ENCODE measurements around the gene OCEL1.

The OCEL1 gene

DNA sequence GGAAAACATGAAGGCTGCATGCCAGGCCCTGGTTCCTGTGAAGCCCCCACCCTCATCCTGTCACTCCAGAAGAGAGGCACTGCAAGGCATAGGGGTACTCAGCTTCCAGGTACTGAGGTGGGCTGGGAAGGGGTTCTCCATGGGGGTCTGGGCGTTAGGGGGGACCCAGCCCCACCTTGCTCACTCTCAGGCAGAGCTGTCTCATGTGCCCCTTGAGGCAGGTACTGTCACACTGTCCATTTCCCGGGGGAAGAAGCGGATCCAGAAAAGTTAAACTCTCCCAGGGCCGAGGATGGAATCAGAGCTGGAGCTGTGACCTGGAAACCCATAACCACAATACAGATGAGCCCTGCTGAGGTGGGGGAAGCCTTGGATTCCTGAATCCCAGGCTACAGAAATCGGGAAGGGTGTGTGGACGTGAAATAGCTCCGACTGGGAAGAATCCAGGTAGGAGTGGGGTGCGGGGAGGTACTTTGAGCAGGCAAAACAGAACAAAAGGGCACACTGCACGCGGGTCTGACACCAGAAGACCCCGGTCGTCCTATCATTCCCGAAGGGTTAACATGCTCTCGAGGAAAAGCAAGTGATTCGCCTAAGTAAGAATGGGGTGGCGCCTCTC lies 11.4 kb upstream of the OCEL1 start:
- Histone ChIP-seq H2AFZ (peak overlapping the region; percentile 98), H3K27me3 (ENCODE audit: control insufficient read depth, insufficient read depth, low read length) (no peaks in the 10 kb centered on the region), H3K9ac (no peak overlapping the region), H3K4me1 (peaks cover 8% of the 10 kb centered on the region), H3K27ac (peak overlapping the region; percentile 90), H3K4me2 (ENCODE audit: low read length) (peak overlapping the region; percentile 68), H3K9me3 (ENCODE audit: control insufficient read depth, low read length) (no peaks in the 10 kb centered on the region), H3K79me2 (no peaks in the 10 kb centered on the region), H3K4me3 (ENCODE audit: low read depth, low read length) (peak overlapping the region; percentile 89), H3K36me3 (ENCODE audit: control insufficient read depth, insufficient read depth, low read length) (no peaks in the 10 kb centered on the region)
- TF ChIP-seq, protein P1, sequence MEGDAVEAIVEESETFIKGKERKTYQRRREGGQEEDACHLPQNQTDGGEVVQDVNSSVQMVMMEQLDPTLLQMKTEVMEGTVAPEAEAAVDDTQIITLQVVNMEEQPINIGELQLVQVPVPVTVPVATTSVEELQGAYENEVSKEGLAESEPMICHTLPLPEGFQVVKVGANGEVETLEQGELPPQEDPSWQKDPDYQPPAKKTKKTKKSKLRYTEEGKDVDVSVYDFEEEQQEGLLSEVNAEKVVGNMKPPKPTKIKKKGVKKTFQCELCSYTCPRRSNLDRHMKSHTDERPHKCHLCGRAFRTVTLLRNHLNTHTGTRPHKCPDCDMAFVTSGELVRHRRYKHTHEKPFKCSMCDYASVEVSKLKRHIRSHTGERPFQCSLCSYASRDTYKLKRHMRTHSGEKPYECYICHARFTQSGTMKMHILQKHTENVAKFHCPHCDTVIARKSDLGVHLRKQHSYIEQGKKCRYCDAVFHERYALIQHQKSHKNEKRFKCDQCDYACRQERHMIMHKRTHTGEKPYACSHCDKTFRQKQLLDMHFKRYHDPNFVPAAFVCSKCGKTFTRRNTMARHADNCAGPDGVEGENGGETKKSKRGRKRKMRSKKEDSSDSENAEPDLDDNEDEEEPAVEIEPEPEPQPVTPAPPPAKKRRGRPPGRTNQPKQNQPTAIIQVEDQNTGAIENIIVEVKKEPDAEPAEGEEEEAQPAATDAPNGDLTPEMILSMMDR (IDR thresholded peaks at IDR 0.05) = no peak

DNA sequence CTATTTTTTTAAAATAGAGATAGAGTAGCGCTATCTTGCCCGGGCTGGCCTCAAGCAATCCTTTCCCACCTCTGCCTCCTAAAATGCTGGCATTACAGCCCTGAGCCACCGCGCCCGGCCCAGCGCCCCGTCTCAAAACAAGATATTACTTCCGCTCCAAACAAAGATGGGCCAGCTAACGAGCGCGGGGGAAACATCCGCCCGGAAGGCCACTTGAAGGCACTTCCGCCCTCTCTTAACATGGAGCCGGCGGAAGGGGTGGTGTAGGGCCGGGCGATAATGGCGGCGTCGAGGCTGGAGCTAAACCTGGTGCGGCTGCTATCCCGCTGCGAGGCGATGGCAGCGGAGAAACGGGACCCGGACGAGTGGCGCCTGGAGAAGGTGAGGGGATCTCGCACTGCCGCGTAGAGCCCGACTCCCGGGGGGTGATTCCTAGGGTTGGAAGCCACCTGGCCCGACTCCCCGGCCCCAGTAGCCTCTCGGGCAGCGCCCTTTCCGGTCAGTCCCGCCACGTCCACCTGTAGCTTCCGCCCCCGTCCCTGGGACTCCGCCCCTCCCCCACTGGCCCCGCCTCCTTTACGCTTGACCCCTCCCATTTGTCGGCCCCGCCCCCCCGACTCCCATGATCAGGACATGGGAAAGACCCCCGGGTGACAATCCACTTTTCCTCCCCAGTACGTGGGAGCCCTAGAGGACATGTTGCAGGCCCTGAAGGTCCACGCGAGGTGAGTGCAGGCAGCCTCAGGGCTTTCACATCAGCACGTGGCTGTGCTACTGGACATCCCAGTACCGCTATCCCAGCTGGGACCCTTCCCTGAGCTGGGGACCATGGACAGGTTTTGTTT lies 10.7 kb upstream of the OCEL1 start, which contains the start of gene USE1:
Gene USE1, plus strand, starts transcription at position 231 of the 845 bp plus-strand sequence. Its CDS starts 49 bp downstream, at position 280.
- H3K4me2 ChIP-seq (ENCODE audit: low read length) = peak within 1 kb of the TSS; percentile 68
- no peaks in the 10 kb centered on the region for H3K79me2 ChIP-seq
- H3K9ac ChIP-seq = no peak within 1 kb of the TSS
- H3K4me1 ChIP-seq = peaks cover 8% of the 10 kb centered on the region
- no peaks in the 10 kb centered on the region for H3K27me3 ChIP-seq (ENCODE audit: control insufficient read depth, insufficient read depth, low read length)
- H3K36me3 ChIP-seq (ENCODE audit: control insufficient read depth, insufficient read depth, low read length) = no peaks in the 10 kb centered on the region
- peak within 1 kb of the TSS; percentile 89 for H3K4me3 ChIP-seq (ENCODE audit: low read depth, low read length)
- H2AFZ ChIP-seq = peak within 1 kb of the TSS; percentile 98
- H3K9me3 ChIP-seq (ENCODE audit: control insufficient read depth, low read length) = no peaks in the 10 kb centered on the region
- TF ChIP-seq, protein P1 (IDR thresholded peaks at IDR 0.05) = no peak
- peak within 1 kb of the TSS; percentile 90 for H3K27ac ChIP-seq

DNA sequence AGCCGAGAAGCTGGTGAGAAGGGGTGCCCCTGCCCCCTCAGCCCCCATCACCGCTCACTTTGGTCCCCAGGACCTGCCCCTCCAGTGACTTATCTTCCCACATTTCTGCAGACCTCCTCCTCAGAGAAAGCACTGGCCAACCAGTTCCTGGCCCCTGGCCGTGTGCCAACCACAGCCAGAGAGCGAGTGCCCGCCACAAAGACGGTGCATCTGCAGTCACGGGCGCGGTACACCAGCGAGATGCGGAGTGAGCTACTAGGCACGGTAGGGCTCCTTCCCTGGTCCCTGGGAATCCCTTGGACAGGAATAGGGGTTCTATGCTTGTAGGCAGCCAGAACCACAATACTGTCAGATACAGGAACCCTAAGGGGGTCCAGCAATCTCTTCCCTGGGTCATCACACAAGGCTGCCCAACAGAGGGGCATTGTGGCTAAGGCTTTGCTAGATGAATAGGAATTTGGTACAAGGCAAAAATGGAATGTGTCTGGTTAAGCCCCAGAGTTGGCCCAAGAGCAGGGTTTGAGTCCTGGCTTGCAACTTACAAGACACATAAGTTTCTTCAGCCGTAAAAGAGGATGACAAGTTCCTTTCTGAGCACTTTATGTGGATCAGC lies 9.9 kb upstream of the OCEL1 start:
- Histone ChIP-seq H3K27me3 (ENCODE audit: control insufficient read depth, insufficient read depth, low read length) (no peaks in the 10 kb centered on the region), H3K4me1 (peaks cover 8% of the 10 kb centered on the region), H3K27ac (peak overlapping the region; percentile 90), H2AFZ (peak overlapping the region; percentile 98), H3K36me3 (ENCODE audit: control insufficient read depth, insufficient read depth, low read length) (no peaks in the 10 kb centered on the region), H3K9me3 (ENCODE audit: control insufficient read depth, low read length) (no peaks in the 10 kb centered on the region), H3K79me2 (no peaks in the 10 kb centered on the region), H3K4me3 (ENCODE audit: low read depth, low read length) (peak overlapping the region; percentile 89), H3K9ac (no peak overlapping the region), H3K4me2 (ENCODE audit: low read length) (peak overlapping the region; percentile 68)
- TF ChIP-seq, protein P1 (IDR thresholded peaks at IDR 0.05) = no peak

DNA sequence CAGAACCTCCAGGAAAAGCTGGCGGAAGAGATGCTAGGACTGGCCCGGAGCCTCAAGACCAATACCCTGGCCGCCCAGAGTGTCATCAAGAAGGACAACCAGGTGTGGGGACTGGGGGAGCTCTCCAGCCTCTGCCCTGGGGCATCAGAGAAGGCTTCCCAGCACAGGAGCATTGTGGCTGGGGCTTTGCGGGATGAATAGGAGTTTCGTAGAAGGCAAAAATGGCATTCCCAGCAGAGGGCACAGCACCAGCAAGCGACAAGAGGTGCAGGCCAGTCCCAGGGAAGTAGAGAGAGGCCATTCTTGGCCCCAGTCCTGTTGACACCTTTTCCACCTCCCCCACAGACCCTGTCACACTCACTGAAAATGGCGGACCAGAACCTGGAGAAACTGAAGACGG lies 6.7 kb upstream of the OCEL1 start:
- no peaks in the 10 kb centered on the region for H3K9me3 ChIP-seq (ENCODE audit: control insufficient read depth, low read length)
- no peak overlapping the region for H3K4me2 ChIP-seq (ENCODE audit: low read length)
- H2AFZ ChIP-seq = no peak overlapping the region
- no peak overlapping the region for H3K9ac ChIP-seq
- peaks cover 8% of the 10 kb centered on the region for H3K4me1 ChIP-seq
- no peak overlapping the region for H3K4me3 ChIP-seq (ENCODE audit: low read depth, low read length)
- TF ChIP-seq, protein P1 (IDR thresholded peaks at IDR 0.05) = no peak
- H3K79me2 ChIP-seq = no peaks in the 10 kb centered on the region
- no peaks in the 10 kb centered on the region for H3K36me3 ChIP-seq (ENCODE audit: control insufficient read depth, insufficient read depth, low read length)
- no peaks in the 10 kb centered on the region for H3K27me3 ChIP-seq (ENCODE audit: control insufficient read depth, insufficient read depth, low read length)
- H3K27ac ChIP-seq = no peak overlapping the region

All from parathyroid adenoma (tissue), 2 donors.